Right ventricle myocardium inferior (tissue), 1 donor: Measurements from ENCODE around the gene VCP. TPM values are rescaled to one million over a fixed set of nuclear protein-coding genes. Genes with fewer than 3 reads are reported as not detected.
"Not testable (repeated sequence)": the region's sequence is repeated elsewhere in the genome, so short reads cannot be mapped to it uniquely, and the experiment has no call there.

Source experiments
- ATAC-seq: fragments of 200-7000 bp; cut with Tn5 transposase; one replicate; pipeline ENCODE4 v1.9.1; 2020; ENCODE audit warnings: mild to moderate bottlenecking, moderate library complexity
- DNase-seq: peaks from one replicate; pipeline ENCODE4 v3.0.0; 2021; ENCODE audit errors: missing footprints
- intact Hi-C: fragments of 100-400 bp; cut with DNase I; formaldehyde crosslinking; loops from one replicate; pipeline ENCODE4 v1.11.0; 2022
- total RNA-seq: library from RNA; stranded (reverse); fragmentation: NEBNext Ultra II Directional; extraction: Animal tissue kit (Norgen Biotek cat#: 25700); gene quantifications from one replicate; pipeline ENCODE4 v1.2.1, GENCODE V29; 2021
- donor health status: DM: no; HTN: yes; CAD: no; lungs with severe emphysema.

The VCP gene
- total RNA-seq, 1 donor from 2014 or later = 258 TPM

GRCh38 chr9:35042081-35042604, 30.3 kb downstream of the VCP start:
- ATAC-seq (no peak), DNase-seq (no peak)
- intact Hi-C loops = no loop called here

- ATAC-seq (peak; percentile 73), DNase-seq (peak; percentile 82)
- intact Hi-C loops = no loop called here
These were observed 36.3 kb downstream of the VCP start for GRCh38 chr9:35035851-35036701.

- DNase-seq (no peak), ATAC-seq (no peak)
- intact Hi-C loops = no loop called here
These were observed 39.3 kb downstream of the VCP start for GRCh38 chr9:35033101-35033500.

GRCh38 chr9:35029852-35030251, 42.6 kb downstream of the VCP start:
- ATAC-seq (no peak), DNase-seq (no peak)
- intact Hi-C loops = no loop called here

- no peak for DNase-seq
- no peak for ATAC-seq
- intact Hi-C loops = no loop called here
These were observed 43.2 kb downstream of the VCP start for GRCh38 chr9:35029241-35029640.

GRCh38 chr9:35028341-35028740, 44.1 kb downstream of the VCP start:
- intact Hi-C loops = no loop called here
- DNase-seq (no peak), ATAC-seq (no peak)

- no peak for ATAC-seq
- DNase-seq = no peak
- intact Hi-C loops = no loop called here
These were observed 44.6 kb downstream of the VCP start for GRCh38 chr9:35027860-35028259.

- intact Hi-C loops = no loop called here
- no peak for ATAC-seq
These were observed 45.1 kb downstream of the VCP start for GRCh38 chr9:35027374-35027773.

GRCh38 chr9:35026671-35027070, 45.8 kb downstream of the VCP start:
- ATAC-seq = no peak
- intact Hi-C loops = no loop called here
- no peak for DNase-seq

More at GRCh38 chr9:35027374-35027773, 45.1 kb downstream of the VCP start:
- no peak for DNase-seq

- intact Hi-C loops, ATAC-seq, DNase-seq: not testable (repeated sequence)
These were observed 49.0 kb downstream of the VCP start for GRCh38 chr9:35023443-35023842.

GRCh38 chr9:35014517-35014916, 57.9 kb downstream of the VCP start:
- ATAC-seq = no peak

GRCh38 chr9:35010351-35010958, 62.0 kb downstream of the VCP start:
- no peak for DNase-seq
- intact Hi-C loops = no loop called here
- no peak for ATAC-seq

More at GRCh38 chr9:35014517-35014916, 57.9 kb downstream of the VCP start:
- intact Hi-C loops = no loop called here
- no peak for DNase-seq

Other genes starting within 250 kb of the VCP start
- 0.22 TPM for gene PHF24, start 114.3 kb downstream of the VCP start, total RNA-seq
- gene DNAJB5, start 82.9 kb downstream of the VCP start, total RNA-seq = 66.5 TPM
- 4.2 TPM for gene FANCG, start 7.3 kb upstream of the VCP start, total RNA-seq
- 8.5 TPM for gene PIGO, start 24.0 kb upstream of the VCP start, total RNA-seq
- gene STOML2, start 30.5 kb upstream of the VCP start, total RNA-seq = 156 TPM
- 15.5 TPM for gene ATOSB, start 43.2 kb upstream of the VCP start, total RNA-seq
- 27.4 TPM for gene UNC13B, start 89.4 kb upstream of the VCP start, total RNA-seq